Stimulated activated CD4-positive, alpha-beta T cell treated with anti-CD3 and anti-CD28 coated beads, TNF-alpha, amount 100 ng/mL, for 1 hour (primary cell): ENCODE results near the gene SLC25A19.
A peak's percentile ranks its signal among the peaks of the same experiment; 100 is the strongest.
"Not testable (repeated sequence)": the region's sequence is repeated elsewhere in the genome, so short reads cannot be mapped to it uniquely, and the experiment has no call there.

Experiments used
- DNase-seq, 3 donors: peaks; one replicate each; pipeline ENCODE4 v3.0.0-alpha.2; 2020; ENCODE audit warnings: low read depth in 3 of 3, low spot score in 1 of 3

The SLC25A19 gene

DNA sequence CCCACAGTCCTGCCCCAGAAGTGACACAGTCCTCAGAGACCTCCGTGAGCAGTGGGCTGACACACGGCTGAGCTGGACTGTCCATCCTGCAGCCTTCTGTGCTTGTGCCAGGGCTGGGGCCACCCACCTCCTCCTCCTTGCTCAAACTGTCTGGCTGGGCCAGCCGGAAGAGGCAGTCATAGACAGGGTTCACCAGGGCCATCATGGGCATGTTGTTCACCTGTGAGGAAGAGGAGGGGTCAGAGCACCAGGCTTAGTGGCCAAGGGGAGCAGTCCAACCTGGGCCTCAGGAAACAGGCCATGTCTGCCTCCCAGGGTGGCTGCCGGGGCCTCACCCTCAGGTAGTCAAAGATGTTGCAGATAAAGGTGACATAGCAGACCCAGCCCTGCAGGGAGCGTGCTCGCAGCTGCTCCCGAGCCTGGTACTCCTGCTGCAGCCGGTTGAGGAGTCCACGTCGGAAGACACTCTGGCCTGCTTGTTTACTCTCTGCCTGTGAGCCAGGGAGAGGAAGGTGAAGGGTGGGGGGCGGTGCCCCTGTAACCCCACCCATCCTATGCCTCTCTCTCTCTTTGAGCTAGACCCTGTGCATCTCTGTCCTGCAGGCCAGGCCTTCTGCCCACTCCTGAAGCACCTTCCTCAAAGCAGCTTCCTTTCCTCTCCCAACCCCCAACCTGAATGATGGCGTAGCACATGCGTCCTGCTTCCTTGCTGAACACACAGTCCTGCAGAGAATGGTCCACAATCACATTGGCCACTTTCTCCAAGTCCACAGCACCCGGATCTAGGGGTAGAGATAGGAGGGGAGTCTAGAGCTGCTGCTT, 21.6 kb downstream of the SLC25A19 start:
- DNase-seq: no peak

- DNase-seq: no peak
These were observed 22.2 kb downstream of the SLC25A19 start for GRCh38 chr17:75267153-75267410.

DNA sequence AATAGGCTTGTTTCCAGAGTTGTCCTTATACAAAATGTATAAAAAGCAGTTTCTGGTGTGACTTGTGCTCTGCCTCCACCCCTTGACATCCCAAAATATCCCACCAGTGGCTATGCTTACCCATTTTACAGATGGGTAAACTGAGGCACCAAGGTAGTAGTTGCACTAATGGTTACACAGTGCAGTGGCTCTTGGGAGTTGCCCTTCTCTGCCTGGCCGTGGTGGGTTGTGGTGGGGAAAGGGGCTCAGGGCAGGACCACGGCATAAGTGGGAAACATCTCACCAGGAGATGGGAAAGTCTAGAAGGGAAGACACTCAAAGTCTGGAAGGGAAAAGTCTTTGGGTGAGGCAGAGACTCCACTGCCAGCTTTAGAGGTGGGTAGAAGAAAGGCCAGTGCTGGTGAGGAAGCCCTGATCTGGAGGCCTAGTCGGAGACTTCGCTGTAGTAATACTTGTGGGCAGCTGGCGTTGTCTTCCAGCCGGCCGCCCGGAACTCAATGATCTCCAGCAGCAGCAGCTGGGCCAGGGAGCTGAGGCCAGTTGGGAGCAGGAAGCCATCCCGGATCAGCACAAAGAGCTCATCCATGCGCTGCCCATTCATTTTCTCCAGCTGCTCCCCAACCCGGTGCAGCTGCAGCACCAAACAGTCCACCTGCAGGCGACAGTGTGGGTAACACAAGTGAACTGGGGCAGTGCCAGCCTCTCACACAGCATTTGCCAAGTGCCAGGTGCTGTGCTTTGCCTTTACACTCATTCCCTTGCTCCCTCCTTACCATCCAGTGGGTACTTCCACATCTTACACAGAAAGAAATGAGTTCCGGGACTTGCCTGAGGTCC, 22.7 kb downstream of the SLC25A19 start:
- no peak for DNase-seq

DNA sequence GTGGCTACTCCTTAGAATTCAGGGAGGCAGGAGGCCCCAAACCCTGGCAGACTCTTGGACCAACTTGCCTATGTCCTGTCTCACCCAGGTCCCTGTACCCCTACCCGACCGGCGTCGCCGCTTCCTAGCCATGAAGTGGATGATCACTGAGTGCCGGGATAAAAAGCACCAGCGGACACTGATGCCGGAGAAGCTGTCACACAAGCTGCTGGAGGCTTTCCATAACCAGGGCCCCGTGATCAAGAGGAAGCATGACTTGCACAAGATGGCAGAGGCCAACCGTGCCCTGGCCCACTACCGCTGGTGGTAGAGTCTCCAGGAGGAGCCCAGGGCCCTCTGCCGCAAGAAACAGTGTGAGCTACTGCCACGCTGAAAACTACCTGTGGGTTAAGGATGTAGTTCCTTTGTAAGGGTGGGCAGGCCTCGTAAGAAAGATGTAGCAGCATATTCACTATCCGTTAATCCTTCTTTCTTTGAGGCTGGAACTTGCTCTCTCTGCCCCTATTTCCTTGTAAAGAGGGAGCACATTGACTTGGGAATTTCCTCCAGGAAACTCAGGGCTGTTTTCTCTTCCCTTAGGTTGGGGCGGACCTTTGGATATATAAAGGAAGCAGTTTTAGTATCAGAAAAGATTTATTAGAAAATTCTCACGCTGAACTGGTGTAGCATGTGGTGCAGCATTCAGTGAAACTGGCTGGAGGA, 23.5 kb downstream of the SLC25A19 start:
- DNase-seq: no peak

- DNase-seq: no peak
These were observed 26.2 kb downstream of the SLC25A19 start for GRCh38 chr17:75263055-75263454.

- DNase-seq: no peak
These were observed 27.1 kb downstream of the SLC25A19 start for GRCh38 chr17:75262112-75262606.

DNA sequence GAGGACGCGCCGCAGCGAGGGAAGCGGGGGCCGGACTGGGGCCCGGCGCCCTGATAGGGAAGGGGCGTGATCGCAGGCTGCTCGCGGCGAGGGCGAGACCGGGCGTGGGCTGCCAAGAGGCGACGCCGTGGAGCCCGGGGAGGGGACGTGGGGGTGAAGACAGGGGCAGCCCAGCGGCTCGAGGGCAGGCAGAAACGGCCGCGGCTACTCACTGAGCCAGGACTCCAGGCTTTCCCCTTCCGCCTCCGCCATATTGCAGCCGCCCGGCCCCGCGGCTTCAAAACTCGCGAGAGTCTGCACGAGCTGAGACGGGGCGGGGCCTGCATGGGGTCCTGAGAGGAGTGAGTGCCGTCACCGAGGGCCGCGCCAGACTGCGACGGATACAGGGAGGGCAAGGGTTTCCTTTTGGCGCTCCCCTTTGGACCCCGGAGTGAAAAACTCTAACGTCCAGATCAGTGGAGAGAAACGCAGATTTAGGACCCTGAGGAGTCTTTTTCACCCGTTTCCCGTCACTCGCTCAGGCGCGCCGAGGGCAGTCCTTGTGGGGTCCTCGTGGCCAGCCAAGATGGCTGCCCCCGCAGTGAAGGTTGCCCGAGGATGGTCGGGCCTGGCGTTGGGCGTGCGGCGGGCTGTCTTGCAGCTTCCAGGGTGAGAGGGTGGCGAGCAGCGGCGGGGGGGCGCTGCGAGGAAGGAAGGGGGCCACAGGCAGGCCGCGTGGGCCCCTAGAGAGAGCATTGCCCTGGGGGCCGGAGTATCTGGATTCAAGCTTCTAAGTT, 27.7 kb downstream of the SLC25A19 start, which contains the start of the genes GGA3 and MRPS7:
Gene GGA3, minus strand, starts transcription at position 271 of the 776 bp plus-strand sequence. Its CDS starts 19 bp downstream, at position 252.
Gene MRPS7, plus strand, starts transcription at position 544 of the 776 bp plus-strand sequence. Its CDS starts 22 bp downstream, at position 566.
- peak; percentile 90 to 91 (median 91) for DNase-seq

DNA sequence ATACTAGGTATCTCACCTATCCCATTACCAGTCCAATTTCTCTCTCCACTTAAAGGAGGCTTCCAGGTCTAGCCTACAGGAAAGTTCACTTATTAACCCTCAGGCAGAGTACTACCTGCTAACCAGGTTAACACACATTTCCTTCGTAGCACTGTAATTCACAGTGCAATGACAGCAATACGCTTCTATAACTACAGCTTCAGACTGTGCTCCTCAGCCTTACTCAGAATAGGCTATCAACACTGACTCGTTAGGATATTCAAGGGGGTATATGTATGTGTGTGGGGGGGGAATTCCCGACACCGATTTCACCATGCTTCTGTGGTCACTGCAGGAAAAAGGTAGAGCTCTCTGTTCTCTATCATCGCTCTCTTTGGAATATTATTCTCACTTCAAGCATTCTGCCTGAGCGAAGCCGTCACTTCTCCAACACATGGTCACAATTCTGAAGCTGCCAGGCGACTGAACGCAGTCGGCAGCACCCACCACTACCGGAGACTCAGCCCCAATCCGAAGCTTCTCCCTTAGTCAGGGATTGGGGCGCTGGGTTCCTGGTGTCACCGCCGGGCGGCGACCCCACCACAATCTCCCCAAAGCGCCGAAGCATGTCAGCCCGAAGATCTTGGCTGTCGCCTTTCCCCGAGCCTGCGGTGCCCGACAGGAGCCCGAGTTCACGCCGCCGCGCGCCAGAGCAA, 28.4 kb downstream of the SLC25A19 start:
- peak in 1 of 3 donors; percentile 38 for DNase-seq

DNA sequence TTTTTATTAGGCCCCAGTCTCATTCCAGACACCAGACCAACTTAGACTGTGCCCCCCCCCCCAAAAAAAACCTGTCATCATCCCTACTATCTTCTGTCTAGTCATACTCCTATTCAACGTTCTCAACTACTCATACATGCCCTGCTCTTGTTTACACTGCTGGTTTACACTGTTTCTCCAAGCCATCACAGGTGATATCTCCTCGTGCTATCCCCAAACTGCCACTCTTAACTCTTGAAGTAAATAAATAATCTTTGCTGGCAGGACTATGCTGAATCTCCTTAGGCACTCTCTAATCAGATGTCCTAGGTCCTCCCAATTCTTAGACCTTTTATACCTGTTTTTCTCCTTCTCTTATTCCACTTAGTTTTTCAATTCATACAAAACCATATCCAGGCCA, 32.0 kb downstream of the SLC25A19 start:
- not testable (repeated sequence) for DNase-seq

DNA sequence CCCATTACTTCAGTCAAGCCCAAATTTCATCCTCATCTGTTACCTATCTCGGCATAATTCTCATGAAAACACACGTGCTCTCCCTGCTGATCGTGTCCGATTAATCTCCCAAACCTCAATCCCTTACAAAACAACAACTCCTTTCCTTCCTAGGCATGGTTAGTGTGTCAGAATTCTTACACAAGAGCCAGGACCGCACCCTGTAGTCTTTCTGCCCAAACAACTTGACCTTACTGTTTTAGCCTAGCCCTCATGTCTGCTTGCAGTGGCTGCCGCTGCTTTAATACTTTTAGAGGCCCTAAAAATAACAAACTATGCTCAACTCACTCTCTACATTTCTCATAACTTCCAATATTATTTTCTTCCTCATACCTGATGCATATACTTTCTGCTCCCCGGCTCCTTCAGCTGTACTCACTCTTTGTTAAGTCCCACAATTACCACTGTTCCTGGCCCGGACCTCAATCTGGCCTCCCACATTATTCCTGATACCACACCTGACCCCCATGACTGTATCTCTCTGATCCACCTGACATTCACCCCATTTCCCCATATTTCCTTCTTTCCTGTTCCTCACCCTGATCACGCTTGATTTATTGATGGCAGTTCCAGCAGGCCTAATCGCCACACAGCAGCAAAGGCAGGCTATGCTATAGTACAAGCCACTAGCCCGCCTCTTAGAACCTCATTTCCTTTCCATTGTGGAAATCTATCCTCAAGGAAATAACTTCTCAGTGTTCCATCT, 33.1 kb downstream of the SLC25A19 start:
- DNase-seq: not testable (repeated sequence)

DNA sequence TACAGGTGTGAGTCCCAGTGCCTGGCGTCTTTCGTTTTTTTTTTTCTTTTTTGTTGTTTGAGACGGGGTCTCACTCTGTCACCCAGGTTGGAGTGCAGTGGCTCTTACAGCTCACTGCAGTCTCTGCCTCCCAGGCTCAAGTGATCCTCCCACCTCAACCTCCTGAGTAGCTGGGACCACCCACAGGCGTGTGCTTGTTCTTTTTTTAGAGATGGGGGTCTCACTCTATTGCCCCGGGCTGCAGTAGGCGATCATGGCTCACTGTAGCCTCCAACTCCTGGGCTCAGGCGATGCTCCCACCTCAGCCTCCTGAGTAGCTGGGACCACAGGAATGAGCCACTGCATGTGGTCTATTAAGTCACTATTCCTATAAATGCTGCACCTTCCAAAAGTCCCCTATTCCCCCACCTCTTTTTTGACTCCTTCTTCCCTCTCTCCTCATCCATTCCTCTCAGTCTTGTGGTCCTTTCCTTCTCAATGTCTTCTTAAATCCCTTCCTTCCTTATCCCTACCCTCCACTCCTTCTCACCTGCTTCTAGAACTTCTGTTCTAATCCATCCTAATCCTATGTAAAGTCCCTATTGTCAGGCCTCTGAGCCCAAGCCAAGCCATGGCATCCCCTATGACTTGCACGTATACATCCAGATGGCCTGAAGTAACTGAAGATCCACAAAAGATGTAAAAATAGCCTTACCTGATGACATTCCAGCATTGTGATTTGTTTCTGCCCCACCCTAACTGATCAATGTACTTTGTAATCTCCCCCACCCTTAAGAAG, 37.0 kb downstream of the SLC25A19 start:
- DNase-seq: no peak

DNA sequence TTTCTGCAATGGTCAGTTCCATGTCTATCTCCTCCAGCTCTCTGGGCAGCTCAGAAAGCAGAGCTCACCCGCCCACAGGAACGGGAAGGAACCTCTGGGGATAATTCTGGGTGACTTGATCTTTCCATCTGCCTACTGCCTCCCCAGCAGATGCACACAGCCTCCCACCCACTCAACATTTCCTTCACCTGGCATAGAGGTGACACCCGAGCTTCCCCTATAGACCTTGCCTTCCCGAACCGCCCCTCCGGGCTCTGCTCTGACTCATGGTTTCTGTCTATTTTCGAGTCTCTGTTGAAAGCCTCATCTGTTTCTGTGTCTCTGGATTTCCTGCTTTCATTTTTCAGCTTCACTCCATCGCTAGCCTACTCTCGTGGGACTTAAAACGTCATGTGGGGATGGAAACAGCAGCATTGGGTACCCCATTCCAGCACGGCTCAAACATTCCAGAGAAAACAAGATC, 39.2 kb downstream of the SLC25A19 start:
- peak; percentile 60 to 63 (median 62) for DNase-seq

- no peak for DNase-seq
These were observed 39.7 kb downstream of the SLC25A19 start for GRCh38 chr17:75249564-75249963.

GRCh38 chr17:75246404-75246803, 42.8 kb downstream of the SLC25A19 start:
- DNase-seq: no peak

GRCh38 chr17:75245011-75245410, 44.2 kb downstream of the SLC25A19 start:
- no peak for DNase-seq

GRCh38 chr17:75244133-75244866, 44.9 kb downstream of the SLC25A19 start:
- DNase-seq: no peak

- no peak for DNase-seq
These were observed 46.7 kb downstream of the SLC25A19 start for GRCh38 chr17:75242461-75243042.
